Measurements from ENCODE around the gene RYR1. TPM values are rescaled to one million over a fixed set of nuclear protein-coding genes. Genes with fewer than 3 reads are reported as not detected.

Gene RYR1
- total and polyA plus RNA-seq, 2 donors (not counting 1 experiment from before 2014, with no cell fraction given) = 0.43 to 3.8 TPM

GRCh38 chr19:38513762-38514167 is 80.3 kb downstream of the RYR1 start:
- intact Hi-C loops (cut with micrococcal nuclease) = loop anchor here (2.0 kb wide), 1 partner anchor 417 kb away; the partner anchor contains the start of genes MRPS12 and SARS2
- H3K9ac ChIP-seq (ENCODE audit: low read length) = no peak overlapping the region
- 75% methylated on average over 2 of the region's 3 CpGs for WGBS (ENCODE audit: insufficient coverage)
- Mint-ChIP-seq H3K27ac (no peak overlapping the region), H3K27me3 (peaks cover 8% of the 10 kb centered on the region), H3K4me1 (peaks cover 6% of the 10 kb centered on the region), H3K4me3 (no peak overlapping the region), H3K9me3 (ENCODE audit: insufficient read depth) (no peaks in the 10 kb centered on the region)
- ChIA-PET CTCF (interaction anchor here (1.0 to 3.8 kb wide), 6 partner anchors 31 to 439 kb away, joined by 3 to 31 read pairs (median 4); partner anchors contain the start of genes FAM98C, MRPS12 and SARS2), POLR2A (no interaction called here)
- peaks cover 0 to 8% (median 0%) of the 10 kb centered on the region in 4 experiments for H3K27me3 ChIP-seq (replicated peaks in 1 of 4; ENCODE audit: control extremely low read depth in 1 of 4, control insufficient read depth in 3 of 4, insufficient read depth in 4 of 4, low read length in 3 of 4)
- no peak overlapping the region for H3K4me2 ChIP-seq (replicated peaks; ENCODE audit: low read depth, low read length, poor library complexity, severe bottlenecking)
- no peaks in the 10 kb centered on the region for H3K9me3 ChIP-seq (ENCODE audit: control extremely low read depth in 1 of 3, control insufficient read depth in 2 of 3, insufficient read depth in 1 of 3, low read length in 2 of 3)
- no peak overlapping the region for H3K4me3 ChIP-seq (ENCODE audit: control extremely low read depth in 1 of 5, extremely low read depth in 1 of 5, insufficient read depth in 1 of 5, low read depth in 2 of 5, low read length in 4 of 5)
- DNase-seq (no peak), ATAC-seq (ENCODE audit: low read depth) (no peak)
- peaks cover 4 to 7% of the 10 kb centered on the region in 2 donors for H3K4me1 ChIP-seq (ENCODE audit: control insufficient read depth in 2 of 2, insufficient read depth in 2 of 2, low read length in 2 of 2)
- H3K79me2 ChIP-seq (ENCODE audit: control insufficient read depth, insufficient read depth, low read length) = no peaks in the 10 kb centered on the region
- H4K20me1 ChIP-seq (ENCODE audit: control insufficient read depth, insufficient read depth, low read length, poor library complexity, severe bottlenecking) = no peaks in the 10 kb centered on the region
- no peak for TF ChIP-seq EZH2 (IDR thresholded peaks at IDR 0.05; ENCODE audit: borderline replicate concordance, insufficient read depth, low read depth, low read length, poor library complexity, severe bottlenecking)
- TF ChIP-seq, protein P1, sequence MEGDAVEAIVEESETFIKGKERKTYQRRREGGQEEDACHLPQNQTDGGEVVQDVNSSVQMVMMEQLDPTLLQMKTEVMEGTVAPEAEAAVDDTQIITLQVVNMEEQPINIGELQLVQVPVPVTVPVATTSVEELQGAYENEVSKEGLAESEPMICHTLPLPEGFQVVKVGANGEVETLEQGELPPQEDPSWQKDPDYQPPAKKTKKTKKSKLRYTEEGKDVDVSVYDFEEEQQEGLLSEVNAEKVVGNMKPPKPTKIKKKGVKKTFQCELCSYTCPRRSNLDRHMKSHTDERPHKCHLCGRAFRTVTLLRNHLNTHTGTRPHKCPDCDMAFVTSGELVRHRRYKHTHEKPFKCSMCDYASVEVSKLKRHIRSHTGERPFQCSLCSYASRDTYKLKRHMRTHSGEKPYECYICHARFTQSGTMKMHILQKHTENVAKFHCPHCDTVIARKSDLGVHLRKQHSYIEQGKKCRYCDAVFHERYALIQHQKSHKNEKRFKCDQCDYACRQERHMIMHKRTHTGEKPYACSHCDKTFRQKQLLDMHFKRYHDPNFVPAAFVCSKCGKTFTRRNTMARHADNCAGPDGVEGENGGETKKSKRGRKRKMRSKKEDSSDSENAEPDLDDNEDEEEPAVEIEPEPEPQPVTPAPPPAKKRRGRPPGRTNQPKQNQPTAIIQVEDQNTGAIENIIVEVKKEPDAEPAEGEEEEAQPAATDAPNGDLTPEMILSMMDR (IDR thresholded peaks at IDR 0.05) = no peak
- no peaks in the 10 kb centered on the region for H3K36me3 ChIP-seq (replicated peaks in 1 of 2; ENCODE audit: control extremely low read depth in 1 of 2, control insufficient read depth in 1 of 2, extremely low read depth in 1 of 2, insufficient read depth in 2 of 2, low read length in 1 of 2)
- no peak overlapping the region for H2AFZ ChIP-seq (ENCODE audit: insufficient read depth, low read depth, low read length, poor library complexity, severe bottlenecking)
- H3K27ac ChIP-seq (ENCODE audit: low read length in 2 of 2) = no peak overlapping the region

GRCh38 chr19:38514812-38515633 is 81.5 kb downstream of the RYR1 start:
- ATAC-seq (ENCODE audit: low read depth) = peak; percentile 92
- H3K27me3 Mint-ChIP-seq = peaks cover 4% of the 10 kb centered on the region
- Histone ChIP-seq H4K20me1 (ENCODE audit: control insufficient read depth, insufficient read depth, low read length, poor library complexity, severe bottlenecking) (no peaks in the 10 kb centered on the region), H3K79me2 (ENCODE audit: control insufficient read depth, insufficient read depth, low read length) (no peaks in the 10 kb centered on the region), H3K9me3 (ENCODE audit: control extremely low read depth in 1 of 3, control insufficient read depth in 2 of 3, insufficient read depth in 1 of 3, low read length in 2 of 3) (no peaks in the 10 kb centered on the region), H2AFZ (ENCODE audit: insufficient read depth, low read depth, low read length, poor library complexity, severe bottlenecking) (peak overlapping the region; percentile 79), H3K9ac (ENCODE audit: low read length) (no peak overlapping the region), H3K27me3 (replicated peaks in 1 of 4; ENCODE audit: control extremely low read depth in 1 of 4, control insufficient read depth in 3 of 4, insufficient read depth in 4 of 4, low read length in 3 of 4) (peaks cover 0 to 8% (median 0%) of the 10 kb centered on the region in 4 experiments), H3K4me3 (ENCODE audit: control extremely low read depth in 1 of 5, extremely low read depth in 1 of 5, insufficient read depth in 1 of 5, low read depth in 2 of 5, low read length in 4 of 5) (no peak overlapping the region), H3K4me2 (replicated peaks; ENCODE audit: low read depth, low read length, poor library complexity, severe bottlenecking) (peak overlapping the region; percentile 46), H3K36me3 (replicated peaks in 1 of 2; ENCODE audit: control extremely low read depth in 1 of 2, control insufficient read depth in 1 of 2, extremely low read depth in 1 of 2, insufficient read depth in 2 of 2, low read length in 1 of 2) (no peaks in the 10 kb centered on the region), H3K4me1 (ENCODE audit: control insufficient read depth in 2 of 2, insufficient read depth in 2 of 2, low read length in 2 of 2) (peaks cover 4 to 7% of the 10 kb centered on the region in 2 donors), H3K27ac (ENCODE audit: low read length in 2 of 2) (no peak overlapping the region)
- peak overlapping the region; percentile 37 for H3K4me3 Mint-ChIP-seq
- peaks cover 6% of the 10 kb centered on the region for H3K4me1 Mint-ChIP-seq
- TF ChIP-seq EZH2 (IDR thresholded peaks at IDR 0.05; ENCODE audit: borderline replicate concordance, insufficient read depth, low read depth, low read length, poor library complexity, severe bottlenecking) = no peak
- TF ChIP-seq, protein P1 (IDR thresholded peaks at IDR 0.05) = peak; percentile 87
- DNase-seq = peak; percentile 82
- WGBS (ENCODE audit: insufficient coverage) = 26% methylated on average over 29 of the region's 32 CpGs
- intact Hi-C loops (cut with micrococcal nuclease) = loop anchor here (1.0 to 2.0 kb wide), 3 partner anchors 112 to 416 kb away; partner anchors contain the start of genes FAM98C, MRPS12 and SARS2
- H3K27ac Mint-ChIP-seq = no peak overlapping the region
- H3K9me3 Mint-ChIP-seq (ENCODE audit: insufficient read depth) = no peaks in the 10 kb centered on the region
- CTCF ChIA-PET = interaction anchor here (0.6 to 3.8 kb wide), 13 partner anchors 15 to 437 kb away, joined by 3 to 31 read pairs (median 5); partner anchors contain the start of genes FAM98C and SARS2
- POLR2A ChIA-PET = interaction anchor here (0.6 kb wide), 1 partner anchor 315 kb away, joined by 4 read pairs; no protein-coding TSS in a partner anchor

All from B cell (primary cell).